Thoracic aorta (tissue), 2 donors: ENCODE data around the gene GRID2IP. TPM values are rescaled to one million over a fixed set of nuclear protein-coding genes. Genes with fewer than 3 reads are reported as not detected.

Experiments
- ATAC-seq: fragments of 150-250 bp; one replicate; pipeline ENCODE4 v1.8.0; 2017; ENCODE audit warnings: low read depth; ENCODE audit not compliant: insufficient number of reproducible peaks, low FRiP score
- DNase-seq: peaks from one replicate; pipeline ENCODE4 v3.0.0-alpha.2; 2020; ENCODE audit warnings: low spot score
- H3K27ac ChIP-seq, 2 donors: fragments of 200-600 bp; sonication (generic); 1 replicate in 1 of 2; 2 replicates in 1 of 2; pipeline ENCODE4 v1.5.1; 2016; ENCODE audit warnings: mild to moderate bottlenecking in 2 of 2, moderate library complexity in 2 of 2
- H3K27me3 ChIP-seq: fragments of 200-600 bp; sonication (generic); replicated peaks from 2 replicates; pipeline ENCODE4 v1.6.0; 2016; ENCODE audit warnings: mild to moderate bottlenecking; ENCODE audit not compliant: insufficient read depth
- H3K36me3 ChIP-seq: fragments of 200-600 bp; sonication (generic); one replicate; pipeline ENCODE4 v1.5.1; 2016
- H3K4me1 ChIP-seq, 2 donors: fragments of 200-600 bp; sonication (generic); 1 replicate in 1 of 2; 2 replicates in 1 of 2; pipeline versions ENCODE4 v1.5.1 to v1.6.0; 2016; ENCODE audit warnings: low read depth in 2 of 2, mild to moderate bottlenecking in 1 of 2; ENCODE audit not compliant: control insufficient read depth in 1 of 2
- H3K4me3 ChIP-seq: fragments of 200-600 bp; sonication (generic); 2 replicates; pipeline ENCODE4 v1.5.1; 2016; ENCODE audit warnings: mild to moderate bottlenecking
- H3K9me3 ChIP-seq: fragments of 200-600 bp; sonication (generic); 2 replicates; pipeline ENCODE4 v1.5.1; 2016
- total RNA-seq, 2 donors: library from RNA; depleted of rRNA; stranded (reverse); fragments of >200 nt; gene quantifications; one replicate each; pipeline versions ENCODE4 v1.1.0 to v1.2.3, GENCODE V29; 2016
- TF ChIP-seq, protein P1 (sequence below): fragments of 200-600 bp; sonication (generic); IDR thresholded peaks from one replicate; pipeline ENCODE4 v1.5.1; 2019; ENCODE audit warnings: antibody characterized with exemption

Gene GRID2IP
- total RNA-seq, 2 donors from 2014 or later: 0.14 to 0.35 TPM

DNA sequence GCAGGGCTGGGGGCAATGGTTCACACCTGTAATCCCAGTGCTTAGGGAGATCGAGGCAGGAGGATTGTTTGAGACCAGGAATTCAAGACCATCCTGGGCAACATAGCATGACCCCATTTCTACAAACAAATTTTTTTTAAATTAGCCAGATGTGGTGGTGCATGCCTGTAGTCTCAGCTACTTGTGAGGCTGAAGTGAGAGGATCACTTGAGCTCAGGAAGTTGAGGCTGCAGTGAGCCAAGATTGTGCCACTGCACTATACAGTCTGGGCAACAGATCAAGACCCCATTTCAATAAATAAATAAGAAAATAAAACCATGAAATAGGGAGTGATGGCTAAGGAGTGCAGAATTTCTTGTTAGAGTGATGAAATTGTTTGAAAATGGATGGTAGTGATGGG lies 8.9 kb downstream of the GRID2IP start:
- TF ChIP-seq, protein P1, sequence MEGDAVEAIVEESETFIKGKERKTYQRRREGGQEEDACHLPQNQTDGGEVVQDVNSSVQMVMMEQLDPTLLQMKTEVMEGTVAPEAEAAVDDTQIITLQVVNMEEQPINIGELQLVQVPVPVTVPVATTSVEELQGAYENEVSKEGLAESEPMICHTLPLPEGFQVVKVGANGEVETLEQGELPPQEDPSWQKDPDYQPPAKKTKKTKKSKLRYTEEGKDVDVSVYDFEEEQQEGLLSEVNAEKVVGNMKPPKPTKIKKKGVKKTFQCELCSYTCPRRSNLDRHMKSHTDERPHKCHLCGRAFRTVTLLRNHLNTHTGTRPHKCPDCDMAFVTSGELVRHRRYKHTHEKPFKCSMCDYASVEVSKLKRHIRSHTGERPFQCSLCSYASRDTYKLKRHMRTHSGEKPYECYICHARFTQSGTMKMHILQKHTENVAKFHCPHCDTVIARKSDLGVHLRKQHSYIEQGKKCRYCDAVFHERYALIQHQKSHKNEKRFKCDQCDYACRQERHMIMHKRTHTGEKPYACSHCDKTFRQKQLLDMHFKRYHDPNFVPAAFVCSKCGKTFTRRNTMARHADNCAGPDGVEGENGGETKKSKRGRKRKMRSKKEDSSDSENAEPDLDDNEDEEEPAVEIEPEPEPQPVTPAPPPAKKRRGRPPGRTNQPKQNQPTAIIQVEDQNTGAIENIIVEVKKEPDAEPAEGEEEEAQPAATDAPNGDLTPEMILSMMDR: no peak
- no peak for DNase-seq
- no peak for ATAC-seq
- Histone ChIP-seq H3K27ac (no peak overlapping the region), H3K4me1 (no peaks in the 10 kb centered on the region), H3K36me3 (no peaks in the 10 kb centered on the region), H3K4me3 (no peak overlapping the region), H3K27me3 (no peaks in the 10 kb centered on the region), H3K9me3 (no peaks in the 10 kb centered on the region)

DNA sequence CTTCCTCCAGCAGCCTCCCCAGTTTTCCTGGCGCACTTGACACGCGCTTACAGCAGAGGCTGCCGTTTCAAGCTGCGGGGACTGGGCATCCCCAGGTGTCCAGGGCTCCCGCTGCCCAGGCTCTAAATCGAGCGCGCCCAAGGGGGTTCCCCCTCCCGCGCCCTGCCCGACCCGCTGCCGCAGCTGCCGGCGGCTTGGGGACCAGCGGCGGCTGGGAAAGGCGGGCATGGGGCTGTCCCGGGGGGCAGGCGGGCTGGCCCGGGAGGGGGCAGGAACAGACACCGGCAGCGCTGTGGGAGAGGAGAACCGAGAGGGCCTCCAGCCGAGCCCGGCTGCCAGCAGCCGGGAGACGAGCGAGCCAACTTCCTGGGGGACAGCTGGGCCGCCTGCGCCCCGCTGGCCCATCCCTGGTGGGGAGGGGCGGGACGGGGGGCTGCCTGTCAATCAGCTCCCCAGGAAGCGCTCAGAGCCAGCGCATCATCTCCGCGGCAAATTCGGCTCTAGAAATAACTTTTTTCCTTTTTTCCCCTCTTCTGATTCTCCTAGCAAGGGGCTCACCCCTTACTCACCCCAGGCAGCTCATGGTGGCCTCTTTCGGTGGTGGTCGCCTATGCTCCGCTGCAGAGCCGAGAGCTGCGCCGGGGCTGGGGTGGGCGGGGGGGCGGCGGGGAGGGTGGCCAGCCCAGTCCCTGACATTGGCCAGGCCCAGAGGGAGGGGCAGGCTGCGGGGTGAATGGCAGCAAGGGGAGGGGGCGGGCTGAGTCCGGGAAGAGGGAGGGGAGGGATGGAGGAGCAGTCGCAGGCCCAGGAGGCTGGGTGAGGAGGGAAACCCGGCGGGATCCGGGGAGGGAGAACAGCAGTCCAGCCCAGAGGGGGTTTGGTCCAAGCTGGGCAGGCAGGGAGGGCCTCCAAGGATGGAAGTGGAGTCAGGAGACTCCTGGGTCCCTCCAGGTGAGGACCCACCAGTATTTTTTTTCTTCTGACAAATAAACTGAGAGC lies 14.7 kb downstream of the GRID2IP start:
- Histone ChIP-seq H3K4me1 (peaks cover 0 to 5% of the 10 kb centered on the region in 2 donors), H3K27ac (no peak overlapping the region), H3K27me3 (no peaks in the 10 kb centered on the region), H3K36me3 (no peaks in the 10 kb centered on the region), H3K4me3 (peak overlapping the region; percentile 53), H3K9me3 (no peaks in the 10 kb centered on the region)
- TF ChIP-seq, protein P1: no peak
- ATAC-seq (no peak), DNase-seq (no peak)

DNA sequence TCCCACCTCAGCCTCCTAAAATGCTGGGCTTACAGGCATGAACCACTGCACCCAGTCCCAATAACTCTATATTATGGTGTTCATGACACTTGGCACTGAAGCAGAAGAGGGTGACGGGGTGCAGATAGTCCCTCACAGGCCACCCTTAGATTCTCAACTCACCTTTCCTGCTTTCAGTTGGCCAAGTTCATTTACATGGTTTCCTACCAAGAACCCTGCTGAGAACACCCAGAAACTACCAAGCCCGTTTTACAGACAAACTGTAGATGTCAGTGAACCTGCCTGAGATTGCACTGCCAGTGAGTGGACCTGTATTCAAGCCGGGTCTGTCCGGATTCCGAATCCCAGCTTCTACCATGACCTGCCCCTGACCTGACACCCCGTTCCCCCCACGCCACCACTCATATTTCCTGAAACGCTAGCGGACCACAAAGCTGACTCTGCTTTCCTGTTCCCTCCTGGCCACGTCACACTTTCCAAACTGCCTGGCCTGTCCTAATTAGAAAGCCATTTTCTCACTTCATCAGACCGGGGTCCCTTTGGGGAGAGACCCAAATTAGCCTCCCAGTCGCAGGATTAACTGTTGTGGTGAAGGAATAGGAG lies 17.3 kb downstream of the GRID2IP start:
- DNase-seq: no peak
- TF ChIP-seq, protein P1: no peak
- Histone ChIP-seq H3K9me3 (no peaks in the 10 kb centered on the region), H3K27me3 (no peaks in the 10 kb centered on the region), H3K4me1 (peaks cover 0 to 5% of the 10 kb centered on the region in 2 donors), H3K36me3 (no peaks in the 10 kb centered on the region), H3K27ac (no peak overlapping the region), H3K4me3 (no peak overlapping the region)
- ATAC-seq: no peak

DNA sequence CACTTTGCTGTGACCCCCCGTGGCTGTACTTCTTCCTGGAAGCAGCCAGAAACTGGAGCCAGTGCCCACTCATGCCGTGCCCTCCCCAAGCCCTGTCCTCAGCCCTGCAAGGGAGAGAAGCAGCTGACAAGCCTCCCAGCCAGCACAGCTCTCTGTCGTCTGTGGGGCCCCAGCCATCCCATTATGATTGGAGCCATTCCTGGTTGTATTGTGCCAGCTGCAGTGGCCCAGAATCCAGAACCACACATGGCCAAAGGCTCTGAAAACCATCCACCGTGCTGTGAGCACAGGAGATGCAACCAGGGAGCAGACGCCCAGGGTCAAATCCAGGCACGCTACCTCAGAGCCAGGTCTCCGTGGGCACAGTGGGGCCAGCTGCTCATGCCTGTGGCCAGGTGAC lies 18.7 kb downstream of the GRID2IP start:
- no peak overlapping the region for H3K4me3 ChIP-seq
- TF ChIP-seq, protein P1: no peak
- H3K27me3 ChIP-seq: no peaks in the 10 kb centered on the region
- H3K27ac ChIP-seq: no peak overlapping the region
- H3K36me3 ChIP-seq: no peaks in the 10 kb centered on the region
- H3K4me1 ChIP-seq: peaks cover 0 to 5% of the 10 kb centered on the region in 2 donors
- H3K9me3 ChIP-seq: no peaks in the 10 kb centered on the region
- ATAC-seq (no peak), DNase-seq (no peak)

DNA sequence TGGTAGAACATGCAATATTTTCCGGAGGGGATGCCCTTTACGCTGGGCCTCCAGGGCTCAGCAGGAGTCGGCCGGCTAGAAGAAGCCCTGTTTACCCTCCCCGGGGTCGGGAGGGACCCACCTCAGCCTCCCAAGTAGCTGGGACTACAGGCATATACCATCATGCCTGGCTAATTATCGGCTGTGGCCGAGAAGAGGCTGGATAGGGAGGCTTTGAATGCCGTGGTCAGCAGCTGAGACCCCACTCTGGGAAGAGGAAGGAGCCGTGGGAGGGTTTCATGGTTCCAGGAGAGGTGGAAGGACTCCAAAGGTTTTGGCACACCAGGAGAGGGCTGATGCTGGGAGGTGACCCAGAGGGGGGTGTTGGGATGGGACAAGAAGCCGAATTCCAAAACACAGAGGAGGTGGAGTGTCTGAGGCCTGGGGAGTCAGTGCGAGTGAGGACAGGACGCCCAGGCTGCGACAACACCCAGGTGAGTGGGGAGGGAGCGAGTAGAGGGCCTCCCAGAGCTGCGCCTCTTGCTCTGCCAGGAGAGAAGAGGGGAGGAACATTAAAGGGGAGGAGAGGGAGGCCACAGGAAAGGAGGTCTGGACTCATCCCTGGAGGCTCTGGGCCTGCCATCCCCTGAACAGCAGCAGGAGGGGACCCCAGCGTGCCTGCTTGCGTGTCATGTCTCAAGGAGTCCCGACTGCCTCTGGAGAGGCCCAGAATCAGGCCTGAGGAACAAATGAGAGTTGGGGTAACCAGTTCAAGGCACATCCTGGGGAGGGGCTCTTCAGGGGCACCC lies 19.6 kb downstream of the GRID2IP start:
- no peaks in the 10 kb centered on the region for H3K9me3 ChIP-seq
- H3K27ac ChIP-seq: no peak overlapping the region
- H3K36me3 ChIP-seq: no peaks in the 10 kb centered on the region
- H3K4me1 ChIP-seq: peaks cover 0 to 5% of the 10 kb centered on the region in 2 donors
- peak overlapping the region; percentile 35 for H3K4me3 ChIP-seq
- H3K27me3 ChIP-seq: no peaks in the 10 kb centered on the region
- TF ChIP-seq, protein P1: no peak
- no peak for DNase-seq
- ATAC-seq: no peak
